Astrocyte (in vitro differentiated cells and primary cell): Measurements from ENCODE around the gene DCUN1D4.

ENCODE experiments used
- EZH2 ChIP-seq: IDR thresholded peaks from 2 replicates; pipeline ENCODE4 v1.6.1; 2012; ENCODE audit warnings: mild to moderate bottlenecking, low read length, inconsistent platforms; ENCODE audit not compliant: insufficient read depth
- TF ChIP-seq, protein P1 (sequence below): IDR thresholded peaks from 2 replicates; pipeline ENCODE4 v1.5.1; 2011; ENCODE audit warnings: low read depth, mild to moderate bottlenecking, inconsistent platforms, low read length, moderate library complexity; ENCODE audit not compliant: insufficient read depth

DNA sequence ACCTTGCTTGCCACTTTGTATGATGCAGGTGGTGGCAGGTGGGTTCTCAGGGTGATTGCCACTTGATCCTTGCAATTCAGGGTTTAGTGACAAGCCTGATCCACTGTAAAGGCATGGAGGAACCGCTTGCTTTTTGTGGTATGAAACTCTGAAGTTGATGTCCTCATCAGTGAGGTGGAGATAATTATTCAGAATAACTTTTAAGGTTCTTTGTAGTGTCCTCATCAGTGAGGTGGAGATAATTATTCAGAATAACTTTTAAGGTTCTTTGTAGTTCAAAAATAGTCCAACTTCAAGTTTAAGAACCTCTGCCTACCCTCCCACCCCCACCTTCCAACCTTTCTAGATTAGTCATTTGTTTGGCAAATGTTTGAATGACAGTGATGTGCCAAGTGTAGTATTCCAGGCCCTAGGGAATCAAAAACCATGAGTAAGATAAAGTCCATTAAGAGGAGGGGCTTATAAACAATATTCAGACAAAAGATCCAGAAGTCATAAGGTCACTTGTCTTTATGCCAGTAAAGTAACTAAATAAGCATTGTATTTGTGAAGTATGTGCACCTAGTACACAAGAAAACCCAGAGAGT, 51.2 kb downstream of the DCUN1D4 start:
- TF ChIP-seq, protein P1, sequence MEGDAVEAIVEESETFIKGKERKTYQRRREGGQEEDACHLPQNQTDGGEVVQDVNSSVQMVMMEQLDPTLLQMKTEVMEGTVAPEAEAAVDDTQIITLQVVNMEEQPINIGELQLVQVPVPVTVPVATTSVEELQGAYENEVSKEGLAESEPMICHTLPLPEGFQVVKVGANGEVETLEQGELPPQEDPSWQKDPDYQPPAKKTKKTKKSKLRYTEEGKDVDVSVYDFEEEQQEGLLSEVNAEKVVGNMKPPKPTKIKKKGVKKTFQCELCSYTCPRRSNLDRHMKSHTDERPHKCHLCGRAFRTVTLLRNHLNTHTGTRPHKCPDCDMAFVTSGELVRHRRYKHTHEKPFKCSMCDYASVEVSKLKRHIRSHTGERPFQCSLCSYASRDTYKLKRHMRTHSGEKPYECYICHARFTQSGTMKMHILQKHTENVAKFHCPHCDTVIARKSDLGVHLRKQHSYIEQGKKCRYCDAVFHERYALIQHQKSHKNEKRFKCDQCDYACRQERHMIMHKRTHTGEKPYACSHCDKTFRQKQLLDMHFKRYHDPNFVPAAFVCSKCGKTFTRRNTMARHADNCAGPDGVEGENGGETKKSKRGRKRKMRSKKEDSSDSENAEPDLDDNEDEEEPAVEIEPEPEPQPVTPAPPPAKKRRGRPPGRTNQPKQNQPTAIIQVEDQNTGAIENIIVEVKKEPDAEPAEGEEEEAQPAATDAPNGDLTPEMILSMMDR: no peak
- no peak for TF ChIP-seq EZH2
